CD4-positive, alpha-beta T cell (primary cell): ENCODE data around the gene TMEM184A. TPM values are rescaled to one million over a fixed set of nuclear protein-coding genes. Genes with fewer than 3 reads are reported as not detected.
A peak's percentile ranks its signal among the peaks of the same experiment; 100 is the strongest.

ENCODE experiments used
- ATAC-seq: fragments of 200-7000 bp; cut with Tn5 transposase; one replicate; pipeline ENCODE4 v1.10.0; 2022; ENCODE audit warnings: mild to moderate bottlenecking; ENCODE audit not compliant: poor library complexity
- CTCF ChIA-PET: fragments of 350-600 bp; sonication (Branson Sonifier 250); formaldehyde crosslinking; loops from one replicate; lab custom pipeline; 2021; ENCODE audit warnings: antibody characterized with exemption, inconsistent platforms; lab: Charles Lee
- POLR2A ChIA-PET: fragments of 350-600 bp; sonication (Branson Sonifier 250); formaldehyde crosslinking; loops from one replicate; lab custom pipeline; 2021; ENCODE audit warnings: antibody characterized with exemption, inconsistent platforms; lab: Charles Lee
- DNase-seq, 14 experiments: peaks; one replicate each; pipeline ENCODE4 v3.0.0-alpha.2; 2013 to 2020; ENCODE audit warnings: mixed read lengths in 2 of 14
- H3K27ac ChIP-seq, 2 donors: one replicate each; pipeline versions ENCODE4 v1.5.1 to v1.7.0; 2013; ENCODE audit warnings: low read length in 2 of 2, low read depth in 1 of 2, mild to moderate bottlenecking in 1 of 2
- H3K27me3 ChIP-seq, 2 experiments: 1 replicate in 1 of 2; 2 replicates in 1 of 2; pipeline versions ENCODE4 v1.6.1 to v1.7.0; 2013; ENCODE audit warnings: low read length in 2 of 2, control low read depth in 1 of 2, mild to moderate bottlenecking in 1 of 2, moderate library complexity in 1 of 2; ENCODE audit not compliant: insufficient read depth in 2 of 2, control insufficient read depth in 1 of 2
- H3K36me3 ChIP-seq: one replicate; pipeline ENCODE4 v1.6.1; 2013; ENCODE audit warnings: low read length, control low read depth; ENCODE audit not compliant: insufficient read depth
- H3K4me1 ChIP-seq: one replicate; pipeline ENCODE4 v1.6.1; 2013; ENCODE audit warnings: low read length, control low read depth; ENCODE audit not compliant: insufficient read depth
- H3K4me3 ChIP-seq: one replicate; pipeline ENCODE4 v1.5.1; 2013; ENCODE audit warnings: mild to moderate bottlenecking, low read length, moderate library complexity
- H3K9me3 ChIP-seq, 2 experiments: 1 replicate in 1 of 2; 2 replicates in 1 of 2; pipeline versions ENCODE4 v1.6.1 to v1.7.0; 2013; ENCODE audit warnings: low read length in 2 of 2, mild to moderate bottlenecking in 2 of 2, control low read depth in 1 of 2, moderate library complexity in 1 of 2; ENCODE audit not compliant: control insufficient read depth in 1 of 2, insufficient read depth in 1 of 2
- H3K27ac Mint-ChIP-seq: one replicate; pipeline ENCODE4 v1.8.0; 2020; ENCODE audit warnings: mixed read lengths
- H3K27me3 Mint-ChIP-seq: one replicate; pipeline ENCODE4 v1.8.0; 2021; ENCODE audit warnings: mixed read lengths
- H3K36me3 Mint-ChIP-seq: one replicate; pipeline ENCODE4 v1.8.0; 2021; ENCODE audit warnings: low read depth, mixed read lengths
- H3K4me1 Mint-ChIP-seq: one replicate; pipeline ENCODE4 v1.8.0; 2021; ENCODE audit warnings: low read depth, mixed read lengths
- H3K4me3 Mint-ChIP-seq: one replicate; pipeline ENCODE4 v1.8.0; 2020; ENCODE audit warnings: mild to moderate bottlenecking, mixed read lengths
- H3K9me3 Mint-ChIP-seq: one replicate; pipeline ENCODE4 v1.8.0; 2020; ENCODE audit warnings: mixed read lengths
- CTCF ChIP-seq: fragments of 200-600 bp; IDR thresholded peaks from one replicate; pipeline ENCODE4 v1.8.0; 2022; ENCODE audit warnings: antibody characterized with exemption, mild to moderate bottlenecking
- intact Hi-C, 2 experiments: fragments of 100-400 bp; cut with DNase I in 1 of 2; cut with micrococcal nuclease in 1 of 2; formaldehyde crosslinking; loops; one replicate each; pipeline versions ENCODE4 v1.15.1 to v1.9.0; 2023 to 2025; cut with DNase I, micrococcal nuclease
- total RNA-seq, 174 experiments: library from RNA in 2 of 174; stranded (reverse) in 2 of 174; gene quantifications; one replicate each; pipeline ENCODE4 v1.2.3 and lab custom pipeline; 2021 to 2026

TMEM184A gene
- total RNA-seq, 2 experiments from 2014 or later: 0.06 TPM; not detected in 1

GRCh38 chr7:1576521-1577253, 20.7 kb upstream of the TMEM184A start:
- no peak for TF ChIP-seq CTCF
- H3K9me3 ChIP-seq: no peaks in the 10 kb centered on the region
- no peaks in the 10 kb centered on the region for H3K27me3 Mint-ChIP-seq
- no peak overlapping the region for H3K4me3 Mint-ChIP-seq
- H3K27ac Mint-ChIP-seq: no peak overlapping the region
- peaks cover 19% of the 10 kb centered on the region for H3K4me1 Mint-ChIP-seq
- no peak overlapping the region for H3K4me3 ChIP-seq
- peaks cover 11% of the 10 kb centered on the region for H3K4me1 ChIP-seq
- no peak overlapping the region for H3K27ac ChIP-seq
- DNase-seq (no peak), ATAC-seq (no peak)
- intact Hi-C loops: no loop called here
- no peaks in the 10 kb centered on the region for H3K9me3 Mint-ChIP-seq
- ChIA-PET CTCF (no interaction called here), POLR2A (no interaction called here)
- H3K36me3 Mint-ChIP-seq: no peaks in the 10 kb centered on the region
- no peaks in the 10 kb centered on the region for H3K27me3 ChIP-seq
- H3K36me3 ChIP-seq: no peaks in the 10 kb centered on the region

GRCh38 chr7:1575809-1576208, 19.8 kb upstream of the TMEM184A start:
- no peak for TF ChIP-seq CTCF
- H3K9me3 Mint-ChIP-seq: no peaks in the 10 kb centered on the region
- no peaks in the 10 kb centered on the region for H3K36me3 Mint-ChIP-seq
- ChIA-PET CTCF (no interaction called here), POLR2A (no interaction called here)
- no peak overlapping the region for H3K27ac ChIP-seq
- H3K9me3 ChIP-seq: no peaks in the 10 kb centered on the region
- H3K36me3 ChIP-seq: no peaks in the 10 kb centered on the region
- no peak overlapping the region for H3K4me3 ChIP-seq
- H3K27me3 Mint-ChIP-seq: no peaks in the 10 kb centered on the region
- ATAC-seq: no peak
- H3K4me1 ChIP-seq: peaks cover 19% of the 10 kb centered on the region
- no peak overlapping the region for H3K4me3 Mint-ChIP-seq
- DNase-seq: no peak
- H3K27ac Mint-ChIP-seq: no peak overlapping the region
- no peaks in the 10 kb centered on the region for H3K27me3 ChIP-seq
- intact Hi-C loops: no loop called here
- H3K4me1 Mint-ChIP-seq: peaks cover 24% of the 10 kb centered on the region

GRCh38 chr7:1572111-1572822, 16.3 kb upstream of the TMEM184A start:
- intact Hi-C loops: loop anchor here (5.0 kb wide), 4 partner anchors 40 to 1270 kb away; partner anchors contain the start of genes BRAT1 (in 1 of the 2), GNA12 (in 1 of the 2), IQCE (in 1 of the 2) and MAFK (in 1 of the 2)
- no peak overlapping the region for H3K27ac ChIP-seq
- H3K36me3 Mint-ChIP-seq: peaks cover 14% of the 10 kb centered on the region
- no peaks in the 10 kb centered on the region for H3K27me3 ChIP-seq
- ATAC-seq (no peak), DNase-seq (no peak)
- no peaks in the 10 kb centered on the region for H3K27me3 Mint-ChIP-seq
- H3K4me3 ChIP-seq: no peak overlapping the region
- peak overlapping the region; percentile 8 for H3K27ac Mint-ChIP-seq
- H3K4me1 ChIP-seq: peaks cover 35% of the 10 kb centered on the region
- CTCF ChIA-PET: no interaction called here
- no peaks in the 10 kb centered on the region for H3K9me3 ChIP-seq
- POLR2A ChIA-PET: no interaction called here
- no peak for TF ChIP-seq CTCF
- H3K36me3 ChIP-seq: peaks cover 10% of the 10 kb centered on the region
- H3K9me3 Mint-ChIP-seq: no peaks in the 10 kb centered on the region
- peaks cover 23% of the 10 kb centered on the region for H3K4me1 Mint-ChIP-seq
- H3K4me3 Mint-ChIP-seq: peak overlapping the region; percentile 91
